Bone marrow (tissue), 2 donors: ENCODE data around the gene KCNIP4.

Source experiments
- DNase-seq, 2 donors: peaks; one replicate each; lab custom pipeline; 2025; lab: John Stamatoyannopoulos, UW

KCNIP4 gene

DNA sequence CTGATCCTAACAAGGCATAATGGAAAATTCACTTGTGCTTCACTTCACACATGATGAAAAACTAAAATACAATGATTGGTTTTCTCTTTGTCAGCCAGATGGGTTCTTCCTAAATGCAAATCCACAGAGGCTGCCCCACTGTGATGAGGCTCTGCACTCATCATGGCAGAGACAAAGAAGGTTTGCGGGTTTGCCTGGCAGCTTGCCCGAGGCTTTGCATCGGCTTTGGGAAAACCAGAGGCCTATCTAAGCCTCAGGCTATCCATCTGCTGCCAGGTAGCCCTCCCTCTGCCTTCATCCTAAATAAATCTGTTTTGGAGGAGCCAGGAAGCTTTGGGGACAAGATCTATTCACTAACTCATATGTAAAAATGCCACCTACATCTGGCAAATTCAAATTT is 1004.1 kb downstream of the KCNIP4 start:
- no peak for DNase-seq

DNA sequence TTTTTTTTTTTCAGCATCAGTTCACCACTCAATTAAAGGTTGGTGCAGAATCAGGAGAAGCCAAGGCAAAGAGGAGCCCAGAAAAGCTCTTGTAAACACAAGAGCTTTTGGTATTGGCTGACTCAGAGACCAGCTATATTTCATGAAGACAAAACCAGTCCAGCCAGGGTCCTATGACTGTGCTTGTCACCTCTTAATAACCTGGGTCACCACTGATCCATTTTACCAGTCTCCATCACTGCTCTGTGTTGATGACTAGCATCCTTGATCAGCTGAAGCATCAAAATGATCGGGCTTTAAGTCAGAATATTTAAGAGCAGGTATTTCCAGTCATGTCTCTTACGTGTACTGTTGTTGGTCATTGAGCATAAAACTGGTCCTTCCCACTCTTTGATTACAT is 1010.4 kb downstream of the KCNIP4 start:
- DNase-seq = no peak

DNA sequence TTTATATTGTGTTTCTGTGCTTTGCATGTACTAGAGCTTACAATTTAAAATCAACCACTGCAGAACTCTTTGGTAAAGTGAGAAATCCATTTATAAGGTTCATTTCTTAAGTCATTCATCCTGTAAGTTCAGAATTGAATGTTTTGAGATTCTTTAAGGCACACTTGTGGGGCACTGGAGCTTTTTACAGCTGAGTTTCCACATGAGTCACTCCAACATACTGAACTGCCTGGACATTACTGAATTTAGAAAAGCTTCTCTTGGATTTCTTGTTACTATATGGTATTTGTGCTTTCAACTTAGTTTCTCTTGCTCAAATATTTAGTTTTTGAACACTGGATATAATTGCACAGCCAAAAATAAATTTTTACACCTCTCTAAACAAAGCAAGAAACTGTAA is 1022.0 kb downstream of the KCNIP4 start:
- DNase-seq = no peak

DNA sequence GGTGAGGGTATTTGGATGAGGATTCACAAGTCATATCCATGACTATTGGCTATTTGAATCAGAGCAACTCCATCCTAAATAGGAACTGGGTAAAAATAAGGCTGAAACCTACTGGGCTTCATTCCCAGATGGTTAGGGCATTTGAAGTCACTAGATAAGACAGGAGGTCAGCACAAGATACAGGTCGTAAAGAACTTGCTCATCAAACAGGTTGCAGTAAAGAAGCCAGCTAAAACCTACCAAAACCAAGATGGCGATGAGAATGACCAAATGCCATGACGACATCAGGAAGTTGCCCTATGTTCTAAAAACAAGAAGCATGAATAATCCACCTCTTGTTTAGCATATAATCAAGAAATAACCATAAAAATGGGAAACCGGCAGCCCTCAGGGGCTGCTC is 1023.4 kb downstream of the KCNIP4 start:
- DNase-seq = no peak

DNA sequence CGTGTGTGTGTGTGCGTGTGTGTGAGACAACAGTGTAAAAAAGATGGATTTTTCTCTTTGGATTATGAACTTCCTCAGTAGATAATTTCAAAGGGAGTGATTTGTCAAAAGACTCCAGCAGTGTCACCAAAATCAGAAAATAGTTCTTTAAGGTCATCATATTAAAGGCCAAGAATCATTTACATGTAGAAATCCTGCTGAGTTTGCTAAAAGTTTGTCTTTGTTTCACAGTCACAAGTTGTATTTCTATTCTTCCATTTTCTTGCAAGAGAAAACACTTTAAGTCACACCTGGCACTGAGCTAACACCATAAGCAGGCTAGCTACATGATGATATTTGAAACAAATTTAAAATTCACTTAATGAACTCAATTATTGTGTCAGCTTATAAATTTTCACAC is 1025.6 kb downstream of the KCNIP4 start:
- DNase-seq = no peak

DNA sequence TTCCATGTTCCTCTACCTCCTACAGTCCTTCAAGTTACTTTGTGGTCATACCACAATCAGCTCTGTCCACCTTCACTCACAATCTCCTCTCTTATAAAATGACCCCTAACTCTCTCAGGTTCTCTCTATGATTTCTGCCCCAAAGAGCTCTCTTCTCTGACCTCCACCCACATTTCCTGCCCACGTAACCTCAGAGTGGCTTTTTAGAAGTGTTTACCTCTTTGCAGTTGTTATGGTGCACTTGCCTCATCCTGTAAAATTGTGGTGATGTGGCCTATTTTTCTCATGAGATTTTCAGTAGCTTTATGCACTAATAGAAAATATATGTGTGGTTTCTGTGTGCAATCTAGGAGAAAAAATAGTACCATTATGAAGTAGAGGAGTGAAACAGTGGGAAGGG is 1032.5 kb downstream of the KCNIP4 start:
- no peak for DNase-seq

DNA sequence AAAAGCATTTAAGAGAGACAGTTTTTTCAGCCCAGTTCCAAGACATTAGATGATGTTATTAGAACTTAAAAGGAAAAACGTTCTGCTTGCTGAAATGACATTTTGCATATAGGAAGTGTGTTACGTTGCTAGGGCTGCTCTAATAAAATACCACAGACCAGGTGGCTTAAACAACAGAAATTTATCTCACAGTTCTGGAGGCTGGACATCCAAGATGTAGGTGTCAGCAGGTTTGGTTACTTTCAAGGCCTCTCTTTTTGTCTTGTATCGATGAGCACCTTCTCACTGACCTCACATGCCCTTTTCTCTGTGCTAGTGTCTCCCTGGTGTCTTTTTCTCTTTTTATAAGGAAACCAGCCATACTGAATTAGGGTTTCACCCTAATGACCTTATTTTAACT is 1043.6 kb downstream of the KCNIP4 start:
- no peak for DNase-seq

DNA sequence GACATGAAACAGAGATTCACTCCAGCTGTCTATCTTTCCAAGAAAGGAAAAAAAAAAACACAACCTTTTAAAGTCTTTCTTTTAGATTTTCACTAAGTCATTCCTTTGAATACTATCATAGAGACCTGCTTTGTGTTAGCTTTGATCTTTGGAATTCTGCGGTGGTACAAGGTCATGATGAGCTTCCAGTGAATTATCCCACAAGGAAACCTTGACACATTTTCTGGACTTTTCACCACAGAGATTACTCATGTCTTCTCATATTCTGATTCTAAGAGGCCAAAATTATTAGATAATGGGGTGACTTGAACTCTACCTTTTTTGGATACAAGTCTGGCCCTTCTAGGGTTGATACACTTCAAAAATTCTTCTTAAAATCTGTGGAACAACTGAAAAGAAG is 1046.7 kb downstream of the KCNIP4 start:
- no peak for DNase-seq

DNA sequence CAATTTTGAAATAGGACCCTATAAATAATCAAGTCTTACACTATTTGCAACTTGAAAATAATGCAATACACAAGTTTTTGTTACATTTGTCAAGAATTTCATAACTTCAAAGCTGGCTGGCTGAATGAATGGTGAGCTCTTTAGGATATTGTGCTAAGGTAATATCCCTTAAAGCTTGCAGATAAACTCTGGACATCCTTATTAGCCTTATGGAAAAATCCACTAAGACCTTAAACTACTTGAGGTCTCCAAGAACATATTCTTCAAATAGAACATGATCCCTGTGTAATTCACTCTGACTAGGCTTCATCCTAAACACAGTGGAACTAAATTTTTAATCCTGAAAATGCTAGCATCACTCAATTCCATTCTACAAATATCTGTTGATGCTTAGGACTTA is 1049.0 kb downstream of the KCNIP4 start:
- no peak for DNase-seq

DNA sequence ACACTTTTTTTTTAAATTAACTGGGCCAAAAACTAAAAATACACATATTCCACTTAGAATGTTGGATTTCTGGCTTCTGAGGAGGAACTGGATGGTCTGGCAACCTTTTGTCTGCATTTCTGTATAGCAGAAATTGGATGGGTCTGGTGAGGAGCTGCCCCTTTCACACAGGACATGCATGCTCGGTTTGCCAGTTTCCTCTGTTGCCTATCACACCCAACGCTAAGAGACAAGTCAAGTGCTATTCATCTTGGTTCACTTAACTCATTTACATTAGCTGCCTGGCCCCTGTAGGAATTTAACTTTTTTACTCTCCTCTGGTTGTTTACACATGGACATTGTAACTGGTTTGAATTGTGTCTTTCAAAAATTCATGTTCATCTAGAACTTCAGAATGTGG is 1052.6 kb downstream of the KCNIP4 start:
- DNase-seq = no peak

DNA sequence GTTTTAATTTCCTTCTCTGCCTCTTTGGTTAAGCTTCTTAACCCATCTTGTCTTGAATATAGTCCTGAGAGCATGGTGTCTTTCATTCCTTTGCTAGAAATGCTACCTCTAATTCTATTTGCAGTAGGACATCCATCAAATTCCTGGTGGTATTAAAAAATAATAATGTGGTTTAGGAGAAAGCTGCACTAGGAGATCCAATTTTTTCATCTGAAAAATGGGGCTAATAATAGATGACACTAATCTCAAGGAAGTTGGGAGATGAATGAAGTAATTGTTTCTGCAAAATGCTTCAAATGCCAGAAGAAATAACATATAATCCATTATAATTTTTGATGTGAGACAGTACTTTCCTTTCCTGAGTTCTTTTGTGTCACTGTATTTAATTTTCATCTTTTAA is 1053.4 kb downstream of the KCNIP4 start:
- DNase-seq = no peak

DNA sequence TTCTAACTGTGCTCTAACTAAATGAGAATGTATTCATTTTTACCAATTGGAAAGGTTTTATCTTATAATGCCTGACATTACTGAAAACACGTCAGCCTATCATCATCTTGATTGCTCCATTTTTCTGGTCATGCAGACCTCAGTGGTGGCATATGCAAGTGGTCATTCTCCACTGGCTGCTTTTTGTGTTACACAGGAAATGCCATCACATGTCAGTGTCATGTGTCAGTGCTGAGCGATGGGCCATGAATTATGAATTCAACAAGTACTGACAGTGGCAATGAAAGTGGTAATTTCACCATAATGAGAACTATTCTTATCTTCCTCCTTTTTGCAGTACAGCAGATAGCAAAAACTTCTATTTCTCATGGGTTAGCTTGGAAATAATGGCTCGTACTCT is 1057.8 kb downstream of the KCNIP4 start:
- no peak for DNase-seq

DNA sequence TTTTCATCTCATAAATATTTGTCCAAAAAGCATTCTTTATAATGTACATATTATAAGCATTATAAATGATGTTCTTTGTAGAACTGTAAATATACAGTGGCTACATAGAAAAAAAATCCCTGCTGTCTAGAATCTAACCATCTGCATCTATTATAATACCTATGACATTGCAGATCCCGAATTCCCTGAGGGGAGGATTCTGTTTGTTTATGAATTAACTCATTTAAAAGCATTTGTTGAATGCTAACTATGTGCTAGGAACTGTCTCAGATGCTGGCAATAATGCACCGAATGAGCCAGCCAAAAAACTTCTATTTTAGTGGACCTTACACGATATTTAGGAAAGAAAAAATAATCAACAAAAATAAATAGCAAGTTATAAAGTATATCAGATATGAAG is 1058.7 kb downstream of the KCNIP4 start:
- DNase-seq = no peak

DNA sequence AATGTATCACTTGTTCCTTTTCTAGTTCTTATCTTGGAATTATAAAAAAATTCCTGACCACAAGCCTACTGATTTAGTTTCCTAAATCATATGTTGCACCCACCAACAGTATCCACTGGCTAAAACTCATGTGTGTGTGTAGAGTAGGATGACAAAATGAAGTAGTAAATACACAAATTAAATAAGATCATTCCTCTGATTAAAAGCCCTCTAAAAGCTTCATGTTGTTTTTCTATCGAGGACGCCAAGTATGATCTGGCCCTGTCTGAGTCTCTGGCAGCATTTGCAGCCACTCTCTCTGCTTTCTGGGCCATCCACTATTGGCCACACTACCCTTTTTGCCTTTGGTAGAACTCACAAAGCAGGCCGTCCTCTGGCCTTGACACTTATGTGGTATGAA is 1064.9 kb downstream of the KCNIP4 start:
- DNase-seq = no peak

DNA sequence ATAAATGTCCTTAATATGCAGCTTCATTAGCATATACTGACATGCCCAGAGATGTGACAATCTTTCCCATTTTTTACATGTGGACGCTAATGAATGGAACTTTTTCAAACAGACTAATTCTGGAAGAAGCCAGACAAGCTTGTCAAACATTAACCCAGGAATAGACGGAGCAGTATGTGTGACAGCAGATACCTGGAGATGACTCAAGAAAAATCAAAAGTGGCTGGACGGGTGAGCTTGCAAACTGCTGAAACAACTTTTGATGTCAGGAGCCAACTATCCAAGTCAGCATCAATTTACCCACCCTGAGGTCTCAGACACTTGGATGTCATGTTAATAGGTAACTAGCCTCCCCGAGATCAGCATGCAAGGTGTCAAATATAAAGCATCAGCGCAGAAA is 1065.3 kb downstream of the KCNIP4 start:
- DNase-seq = no peak

DNA sequence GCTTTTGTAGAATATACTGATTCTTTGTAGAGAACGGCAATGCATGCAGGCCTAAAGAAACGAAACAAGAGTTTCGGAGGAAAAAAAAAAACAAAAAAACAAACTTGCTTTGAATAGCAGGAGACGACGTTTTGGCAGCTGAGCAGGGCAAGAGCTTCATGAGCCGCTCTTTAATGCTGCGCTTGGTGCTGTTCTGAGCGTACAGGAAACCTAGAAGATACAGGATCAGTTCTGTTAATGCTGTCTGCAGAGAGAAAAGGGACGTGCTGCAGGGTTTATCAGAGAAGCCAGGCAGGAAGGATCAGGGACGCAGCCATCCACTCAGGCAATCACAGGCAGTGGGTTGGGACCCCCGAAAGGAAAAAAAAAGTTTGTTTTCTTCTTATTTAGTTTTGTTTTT is 1066.1 kb downstream of the KCNIP4 start:
- DNase-seq = no peak

DNA sequence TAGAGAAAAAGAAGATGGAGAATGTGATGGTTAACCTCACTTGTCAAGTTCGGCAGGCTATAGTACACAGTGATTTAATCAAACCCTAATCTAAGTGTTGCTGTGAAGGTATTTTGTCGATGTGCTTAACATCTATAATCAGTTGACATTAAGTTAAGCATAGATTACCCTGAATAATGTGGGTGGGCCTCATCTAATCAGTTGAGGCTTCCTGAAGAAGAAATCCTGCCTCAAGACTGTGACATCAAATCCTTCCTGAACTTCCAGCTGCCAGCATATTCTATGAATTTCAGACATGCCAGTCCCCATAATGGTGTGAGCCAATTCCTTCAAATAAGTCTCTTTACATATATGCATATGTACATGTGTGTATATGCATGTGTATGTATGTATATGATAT is 1066.9 kb downstream of the KCNIP4 start:
- DNase-seq = no peak

DNA sequence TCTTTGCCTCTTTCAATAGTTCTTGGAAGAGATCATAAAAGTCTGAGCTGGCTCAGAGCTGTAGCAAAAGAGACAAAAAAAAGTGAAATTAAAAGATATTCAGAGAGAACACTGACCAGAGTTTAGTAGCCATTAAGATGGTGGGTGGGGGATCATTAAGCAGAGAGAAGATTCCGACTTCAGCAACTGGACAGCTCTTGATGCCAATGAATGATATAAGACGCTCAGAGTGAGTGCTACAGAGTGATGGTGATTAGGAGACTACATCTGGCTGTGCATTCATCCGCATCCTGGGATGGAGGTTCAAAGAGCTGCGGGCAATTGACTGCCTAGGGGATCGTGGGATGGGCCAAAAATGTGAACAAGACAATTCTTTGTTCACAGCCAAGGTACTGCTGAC is 1069.8 kb downstream of the KCNIP4 start:
- no peak for DNase-seq

DNA sequence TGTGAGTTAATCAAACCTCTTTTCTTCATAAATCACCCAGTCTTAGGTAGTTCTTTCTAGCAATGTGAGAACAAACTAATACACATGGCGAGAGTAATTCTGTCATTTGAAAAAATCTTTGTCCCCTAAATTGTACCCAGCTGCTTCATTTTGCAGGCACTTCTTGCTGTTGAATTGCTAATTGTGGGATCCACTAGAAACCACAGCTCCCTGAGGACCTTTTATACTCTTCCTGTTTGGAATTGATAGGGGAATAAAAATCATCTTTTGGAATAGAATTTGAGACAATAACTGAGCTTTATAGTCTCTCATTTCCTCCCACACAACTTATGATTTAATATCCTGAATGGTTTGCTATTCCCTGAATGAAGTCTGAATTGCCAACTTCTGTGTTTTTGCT is 1078.1 kb downstream of the KCNIP4 start:
- DNase-seq = no peak

DNA sequence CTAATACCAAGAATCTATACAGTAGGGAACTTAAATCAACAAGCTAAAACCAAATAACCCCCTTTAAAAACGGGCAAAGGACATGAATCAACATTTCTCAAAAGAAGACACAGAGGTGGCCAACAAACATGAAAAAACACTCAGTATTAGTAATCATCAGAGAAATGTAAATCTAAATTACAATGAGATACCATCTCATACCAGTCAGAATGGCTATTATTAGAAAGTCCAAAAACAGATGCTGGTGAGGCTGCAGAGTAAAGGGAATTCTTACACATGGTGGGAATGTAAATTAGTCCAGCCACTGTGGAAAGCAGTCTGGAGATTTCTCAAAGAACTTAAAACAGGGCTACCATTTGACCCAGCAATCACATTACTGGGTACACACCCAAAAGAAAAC is 1080.5 kb downstream of the KCNIP4 start:
- no peak for DNase-seq

DNA sequence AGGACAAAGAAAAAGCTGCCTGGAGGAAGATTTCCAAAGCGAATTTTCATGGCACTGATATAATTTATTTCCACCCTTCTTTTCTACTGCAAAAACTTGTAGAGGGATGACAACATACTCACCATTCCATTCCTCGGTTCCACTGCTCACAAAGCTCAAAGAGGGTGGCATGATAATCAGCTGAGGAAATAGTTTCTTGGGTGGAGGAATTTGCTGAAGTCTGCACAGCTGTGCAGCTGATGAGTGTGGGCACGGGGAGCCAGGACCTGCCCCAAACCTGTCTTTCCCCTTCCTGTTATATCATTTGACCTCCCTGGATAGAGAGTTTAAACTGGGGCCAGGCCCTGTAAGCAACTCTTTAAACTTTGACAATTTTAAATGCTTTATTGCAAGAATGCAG is 1087.7 kb downstream of the KCNIP4 start:
- DNase-seq = no peak

DNA sequence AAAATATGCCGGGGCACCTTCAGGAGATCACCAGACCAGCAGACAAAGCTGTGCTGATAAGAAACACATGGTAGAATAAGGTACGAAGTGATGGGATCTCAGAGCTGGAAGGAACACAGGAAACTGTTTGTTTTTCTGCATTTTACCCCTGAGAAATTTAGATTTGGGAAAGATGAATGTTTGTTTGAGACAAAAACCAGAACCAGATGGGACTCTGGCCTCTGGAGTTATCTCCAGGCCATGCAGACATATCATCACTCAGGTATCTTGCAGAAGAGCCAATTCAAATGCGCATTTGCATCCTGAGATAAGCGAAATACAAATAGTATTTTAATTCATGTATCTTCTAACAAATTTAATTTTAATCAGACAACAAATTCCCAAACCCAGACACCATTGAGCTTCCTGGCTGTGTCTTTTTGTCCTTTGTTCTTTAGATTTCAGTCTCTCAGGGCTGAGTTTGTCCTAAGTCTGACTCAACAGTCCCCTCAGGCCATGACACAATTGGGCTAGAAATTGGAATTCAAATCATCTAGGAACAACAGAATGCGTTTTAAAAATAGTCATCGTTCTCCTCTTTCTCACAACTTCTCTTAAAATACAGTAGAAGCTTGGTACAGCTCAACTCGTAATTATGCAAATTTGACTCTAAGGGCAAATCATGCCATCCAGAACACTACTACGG is 1089.3 kb downstream of the KCNIP4 start:
- DNase-seq = no peak

DNA sequence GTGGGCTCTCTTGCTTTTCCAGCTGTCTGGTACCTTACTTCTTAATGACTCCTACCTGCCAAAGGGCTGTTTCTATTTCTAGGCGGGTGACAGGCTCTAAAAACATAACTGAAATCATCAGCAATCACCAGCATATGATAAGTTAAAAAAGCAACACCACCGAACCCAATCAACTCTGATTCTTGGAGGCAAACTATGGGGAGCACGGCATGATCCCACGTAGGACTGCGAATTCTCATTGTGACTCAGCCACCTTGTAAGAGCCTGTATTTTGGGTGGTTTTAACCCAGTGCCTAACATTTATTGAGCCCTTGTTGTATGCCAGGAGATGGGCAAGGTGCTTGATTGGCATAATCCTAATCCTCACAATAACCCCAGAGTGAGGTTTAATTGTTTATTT is 1091.5 kb downstream of the KCNIP4 start:
- DNase-seq = no peak

DNA sequence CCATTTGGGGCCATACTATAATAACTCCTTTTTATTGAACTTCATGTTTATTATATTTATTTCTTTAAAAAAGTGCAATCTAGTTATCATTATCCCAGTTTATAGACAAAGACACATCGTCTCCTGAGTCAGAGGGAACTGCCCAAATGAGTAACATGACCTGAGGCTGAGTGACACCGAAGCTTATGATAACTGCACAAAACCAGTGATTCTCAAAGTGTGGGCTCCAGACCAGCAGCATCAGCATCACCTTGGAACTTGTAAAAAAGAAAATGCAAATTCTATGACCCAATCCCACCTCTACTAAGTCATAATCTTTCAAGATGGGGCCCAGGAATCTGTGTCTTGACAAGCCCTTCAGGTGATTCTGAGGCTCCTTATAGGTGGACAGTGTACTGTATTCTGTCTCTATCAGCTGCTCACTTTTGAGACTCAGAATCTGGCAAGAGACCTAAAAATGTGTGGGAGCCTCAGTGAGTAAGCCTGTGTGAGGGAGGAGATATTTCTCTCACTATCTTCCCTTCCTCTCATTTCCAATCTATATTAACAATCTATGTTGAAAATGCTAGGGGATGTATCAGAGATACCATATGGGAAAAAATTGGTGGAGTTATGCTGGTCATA is 1101.3 kb downstream of the KCNIP4 start:
- DNase-seq = no peak
